Tibial artery (tissue), 4 donors: ENCODE results near the gene STRN3.

Experiments
- DNase-seq, 2 donors: peaks; one replicate each; pipeline ENCODE4 v3.0.0-alpha.2; 2019
- H3K27ac ChIP-seq, 2 donors: fragments of 200-600 bp; sonication (generic) in 1 of 2; 1 replicate in 1 of 2; 2 replicates in 1 of 2; pipeline ENCODE4 v1.5.1; 2018 to 2019; ENCODE audit warnings: mild to moderate bottlenecking in 1 of 2
- H3K27me3 ChIP-seq, 2 donors: fragments of 200-600 bp; sonication (generic) in 1 of 2; one replicate each; pipeline versions ENCODE4 v1.5.1 to v1.6.0; 2016 to 2019
- H3K36me3 ChIP-seq, 3 donors: fragments of 200-600 bp; sonication (generic) in 2 of 3; one replicate each; pipeline ENCODE4 v1.5.1; 2016 to 2019; ENCODE audit warnings: mild to moderate bottlenecking in 2 of 3
- H3K4me1 ChIP-seq, 4 donors: fragments of 200-600 bp; sonication (generic) in 2 of 4; 1 replicate in 3 of 4; 2 replicates in 1 of 4; pipeline ENCODE4 v1.5.1; 2016 to 2019
- H3K4me3 ChIP-seq, 2 donors: fragments of 200-600 bp; sonication (generic) in 1 of 2; 1 replicate in 1 of 2; 2 replicates in 1 of 2; pipeline ENCODE4 v1.5.1; 2018 to 2019; ENCODE audit warnings: mild to moderate bottlenecking in 2 of 2
- H3K9me3 ChIP-seq, 3 donors: fragments of 200-600 bp; sonication (generic) in 1 of 3; one replicate each; pipeline ENCODE4 v1.5.1; 2016 to 2019
- CTCF ChIP-seq, 2 experiments: fragments of 200-600 bp in 1 of 2; fragments of 450-650 bp in 1 of 2; IDR thresholded peaks; one replicate each; pipeline ENCODE4 v1.5.1; 2017 to 2019; ENCODE audit warnings: antibody characterized with exemption in 2 of 2, mild to moderate bottlenecking in 1 of 2, moderate library complexity in 1 of 2
- intact Hi-C: fragments of 100-400 bp; cut with DNase I; formaldehyde crosslinking; loops from one replicate; pipeline ENCODE4 v1.15.0; 2023; ENCODE audit warnings: low total_unique reads

The STRN3 gene

GRCh38 chr14:31003284-31003683 is 22.9 kb downstream of the STRN3 start:
- Histone ChIP-seq H3K36me3 (peaks cover 4 to 18% (median 9%) of the 10 kb centered on the region in 3 donors), H3K27ac (no peak overlapping the region), H3K4me3 (no peak overlapping the region), H3K27me3 (no peaks in the 10 kb centered on the region), H3K4me1 (peaks cover 0 to 17% (median 2%) of the 10 kb centered on the region in 4 donors), H3K9me3 (peaks cover 0 to 4% (median 2%) of the 10 kb centered on the region in 3 donors)
- TF ChIP-seq CTCF (IDR thresholded peaks at IDR 0.05): no peak
- DNase-seq: no peak
- intact Hi-C loops: no loop called here

GRCh38 chr14:31001339-31001658 is 24.9 kb downstream of the STRN3 start:
- H3K9me3 ChIP-seq: peaks cover 0 to 9% (median 8%) of the 10 kb centered on the region in 3 donors
- DNase-seq: no peak
- intact Hi-C loops: no loop called here
- peaks cover 3 to 21% (median 14%) of the 10 kb centered on the region in 3 donors for H3K36me3 ChIP-seq
- no peak overlapping the region for H3K27ac ChIP-seq
- no peak overlapping the region for H3K4me3 ChIP-seq
- no peaks in the 10 kb centered on the region for H3K27me3 ChIP-seq
- peaks cover 0 to 17% (median 2%) of the 10 kb centered on the region in 4 donors for H3K4me1 ChIP-seq
- TF ChIP-seq CTCF (IDR thresholded peaks at IDR 0.05): no peak

DNA sequence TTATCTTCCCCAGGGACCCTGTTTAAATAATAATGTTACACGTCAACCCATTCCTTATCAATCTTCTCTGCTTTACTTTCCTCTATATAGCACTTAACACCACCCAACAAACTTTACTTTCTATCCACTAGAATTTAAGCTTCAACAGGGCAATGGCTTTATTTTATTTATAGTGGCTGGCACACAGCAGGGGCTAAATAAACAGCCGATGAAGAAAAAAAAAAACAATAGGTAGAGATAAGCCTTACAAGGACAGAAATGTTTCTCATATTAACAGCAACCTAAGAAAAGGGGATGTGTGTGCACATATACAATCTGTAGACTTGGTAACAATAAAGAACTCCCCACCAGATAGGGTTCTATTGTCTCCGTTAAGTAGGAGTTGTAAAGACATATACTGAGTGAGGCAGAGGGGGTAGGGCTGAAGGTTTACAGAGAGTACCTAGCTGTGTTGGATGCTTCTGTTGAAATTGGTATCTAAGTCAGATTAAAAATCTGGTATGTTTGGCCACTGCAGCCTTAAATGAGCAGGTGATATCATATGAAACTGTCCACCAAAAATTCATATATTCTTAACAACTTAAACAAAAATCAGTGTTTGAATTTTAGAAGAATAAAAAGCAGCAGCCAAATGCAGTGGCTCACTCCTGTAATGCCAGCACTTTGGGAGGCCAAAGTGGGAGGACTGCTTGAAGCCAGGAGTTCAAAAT is 25.4 kb downstream of the STRN3 start:
- peaks cover 0 to 20% (median 14%) of the 10 kb centered on the region in 3 donors for H3K36me3 ChIP-seq
- H3K27ac ChIP-seq: no peak overlapping the region
- peaks cover 0 to 22% (median 5%) of the 10 kb centered on the region in 4 donors for H3K4me1 ChIP-seq
- DNase-seq: no peak
- no peak overlapping the region for H3K4me3 ChIP-seq
- H3K27me3 ChIP-seq: no peaks in the 10 kb centered on the region
- H3K9me3 ChIP-seq: peaks cover 0 to 9% (median 8%) of the 10 kb centered on the region in 3 donors
- intact Hi-C loops: no loop called here
- TF ChIP-seq CTCF (IDR thresholded peaks at IDR 0.05): no peak

- H3K9me3 ChIP-seq: peaks cover 0 to 9% (median 8%) of the 10 kb centered on the region in 3 donors
- H3K4me3 ChIP-seq: no peak overlapping the region
- H3K4me1 ChIP-seq: peaks cover 0 to 38% (median 15%) of the 10 kb centered on the region in 4 donors
- H3K27me3 ChIP-seq: no peaks in the 10 kb centered on the region
- no peak overlapping the region for H3K27ac ChIP-seq
- H3K36me3 ChIP-seq: peaks cover 0 to 14% (median 14%) of the 10 kb centered on the region in 3 donors
- no peak for DNase-seq
- no peak for TF ChIP-seq CTCF (IDR thresholded peaks at IDR 0.05)
- intact Hi-C loops: no loop called here
These were observed 27.0 kb downstream of the STRN3 start for GRCh38 chr14:30999038-30999773.

DNA sequence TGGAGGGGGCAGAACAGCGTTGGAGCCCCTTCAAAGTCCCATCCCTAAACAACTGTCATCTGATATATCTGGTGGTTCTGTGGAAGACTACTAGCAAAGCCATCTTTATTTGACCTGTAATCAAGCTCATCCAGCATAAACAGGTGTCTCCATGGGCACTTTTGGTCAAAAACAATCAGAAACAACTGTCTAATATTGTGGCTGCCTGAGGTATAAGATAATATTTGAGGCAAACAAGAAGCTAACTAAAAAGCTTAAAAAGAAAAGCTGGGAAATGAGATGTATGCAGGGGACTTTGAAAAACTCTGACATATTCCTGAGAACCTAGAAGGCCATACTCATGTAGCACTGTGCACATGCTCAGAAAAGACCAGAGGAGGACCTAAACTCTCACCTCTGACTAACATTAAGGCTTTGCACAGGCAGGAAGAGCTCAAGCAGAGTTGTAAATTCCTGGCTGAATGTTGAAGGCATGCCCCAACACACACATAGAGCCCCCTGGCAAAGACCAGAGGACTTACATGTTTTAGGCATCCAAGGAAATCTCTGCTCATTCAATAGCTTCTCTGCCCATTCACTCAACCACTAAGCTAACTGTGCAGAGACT is 28.0 kb downstream of the STRN3 start:
- DNase-seq: no peak
- no peak for TF ChIP-seq CTCF (IDR thresholded peaks at IDR 0.05)

More for the DNA sequence above, 28.0 kb downstream of the STRN3 start:
- intact Hi-C loops: no loop called here
- Histone ChIP-seq H3K27me3 (no peaks in the 10 kb centered on the region), H3K36me3 (peaks cover 0 to 14% (median 14%) of the 10 kb centered on the region in 3 donors), H3K27ac (no peak overlapping the region), H3K4me1 (peaks cover 0 to 45% (median 18%) of the 10 kb centered on the region in 4 donors), H3K4me3 (no peak overlapping the region), H3K9me3 (peaks cover 0 to 9% (median 8%) of the 10 kb centered on the region in 3 donors)
